CD4-positive, alpha-beta T cell treated with Interferon gamma for 1 hour (primary cell): Measurements from ENCODE around the gene PAN2.

Experiments used
- DNase-seq: peaks from one replicate; pipeline ENCODE4 v3.0.0-alpha.2; 2020

Gene PAN2

DNA sequence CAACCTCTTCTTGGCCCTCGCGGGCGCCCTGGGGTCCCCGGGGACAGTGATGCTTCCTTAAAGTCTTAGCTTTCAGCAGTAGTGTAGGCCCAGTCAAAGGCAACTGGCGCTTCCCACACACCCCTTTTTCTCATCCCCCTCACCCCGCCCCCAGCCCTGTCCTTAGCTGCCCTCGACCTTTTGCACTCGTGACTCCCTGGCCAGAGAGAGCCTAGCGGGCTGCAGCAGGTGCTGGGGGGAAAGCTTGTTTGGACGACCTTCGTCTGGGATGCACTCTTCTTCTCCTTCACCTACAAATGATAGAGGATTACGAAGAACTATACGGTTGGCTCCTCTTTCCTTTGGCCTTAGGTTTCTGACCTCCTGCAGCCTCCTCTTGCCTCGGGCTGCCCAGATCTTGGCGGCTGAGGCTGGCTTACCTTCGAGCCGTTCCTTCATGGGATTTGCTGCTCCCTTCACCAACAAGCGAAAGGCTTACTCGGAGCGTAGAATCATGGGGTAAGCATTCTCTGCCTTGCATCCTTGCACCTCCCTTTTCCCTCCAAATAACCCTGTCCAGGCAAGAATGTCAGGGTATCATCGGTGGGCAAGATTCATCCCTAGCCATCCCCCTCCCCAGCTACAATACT lies 66.2 kb downstream of the PAN2 start:
- DNase-seq: no peak

DNA sequence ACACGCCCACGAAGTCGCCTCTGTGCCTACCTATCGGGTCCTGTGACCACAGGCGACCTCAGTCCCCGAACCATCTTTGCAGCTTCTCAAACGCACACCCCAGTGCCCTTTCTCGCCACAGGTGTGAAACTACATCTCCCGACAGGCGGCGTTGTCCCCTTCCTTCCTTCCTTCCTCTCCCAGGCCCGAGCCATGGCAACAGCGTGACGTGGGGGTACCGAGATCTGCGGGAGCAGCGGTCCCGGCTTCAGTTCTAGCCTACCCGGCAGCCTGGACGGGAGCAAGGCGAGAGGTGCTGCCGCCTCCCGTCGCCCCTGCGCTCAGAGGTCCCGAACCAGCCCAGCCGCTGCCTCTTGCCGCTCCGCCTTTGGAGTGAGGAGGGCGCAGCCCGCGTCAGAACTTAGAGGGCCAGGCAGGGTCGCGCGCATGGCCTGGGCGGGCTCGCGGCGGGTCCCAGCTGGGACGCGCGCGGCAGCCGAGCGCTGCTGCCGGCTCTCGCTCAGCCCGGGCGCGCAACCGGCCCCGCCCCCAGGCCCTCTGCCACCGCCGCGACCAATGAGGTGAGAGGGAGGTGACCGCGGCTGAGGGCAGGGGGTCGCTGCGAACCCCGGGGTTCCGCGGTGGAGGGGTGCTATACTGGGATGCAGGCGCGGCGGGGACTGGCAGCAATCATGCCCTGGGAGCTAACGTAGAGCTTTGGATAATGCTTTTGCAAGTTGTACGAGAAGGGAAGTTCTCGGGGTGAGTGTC lies 66.9 kb downstream of the PAN2 start, which contains the start of gene COQ10A:
TSS of gene COQ10A (plus strand) at position 250 of the 750 bp plus-strand sequence. CDS start at position 427, 177 bp downstream.
- DNase-seq: peak; percentile 89
